NCI-H1436 treated with DMSO at 0.1 percent for 48 hours (cell line): Measurements from ENCODE around the gene NAXE.
"Not testable (repeated sequence)": the region's sequence is repeated elsewhere in the genome, so short reads cannot be mapped to it uniquely, and the experiment has no call there.

Experiments used
- DNase-seq: peaks from one replicate; lab custom pipeline; 2025; lab: John Stamatoyannopoulos, UW

Gene NAXE

GRCh38 chr1:156571261-156571852 is 20.2 kb upstream of the NAXE start:
- no peak for DNase-seq

GRCh38 chr1:156571919-156572662 is 19.5 kb upstream of the NAXE start, which contains the start of gene IQGAP3:
Gene IQGAP3, minus strand, starts transcription at chr1:156572565. Its CDS starts 36 bp downstream, at chr1:156572529.
- DNase-seq: no peak

GRCh38 chr1:156572663-156573018 is 18.9 kb upstream of the NAXE start:
- DNase-seq: no peak

DNA sequence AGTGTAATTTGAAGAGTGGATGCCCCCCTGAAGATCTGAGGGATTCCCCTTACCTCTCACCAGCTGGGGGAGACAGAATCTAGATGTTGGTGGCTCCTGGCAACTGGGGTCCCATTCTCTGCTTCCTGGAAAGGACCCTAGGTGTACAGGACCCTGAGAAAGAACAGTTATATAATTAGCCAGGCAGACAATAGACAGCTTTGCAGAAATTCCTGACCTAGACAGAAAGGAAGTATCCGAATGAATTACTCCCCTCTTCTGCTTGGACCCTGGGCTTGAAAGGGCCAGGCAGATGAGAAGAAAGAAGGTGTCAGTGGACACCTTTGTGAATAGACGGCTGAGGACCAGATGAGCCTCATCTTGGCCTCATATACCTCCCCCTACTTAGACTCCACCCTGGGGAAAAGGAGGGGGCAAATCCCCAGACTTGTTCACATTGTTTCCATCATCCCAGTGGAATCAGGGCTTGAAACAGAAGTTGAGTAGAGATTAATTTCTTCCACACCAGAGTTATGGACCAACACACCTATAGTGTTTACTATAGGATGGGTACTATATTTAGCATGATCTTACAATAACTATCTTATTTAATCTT is 17.4 kb upstream of the NAXE start:
- no peak for DNase-seq

- DNase-seq: peak; percentile 36
These were observed 14.0 kb upstream of the NAXE start for GRCh38 chr1:156577550-156577949.

DNA sequence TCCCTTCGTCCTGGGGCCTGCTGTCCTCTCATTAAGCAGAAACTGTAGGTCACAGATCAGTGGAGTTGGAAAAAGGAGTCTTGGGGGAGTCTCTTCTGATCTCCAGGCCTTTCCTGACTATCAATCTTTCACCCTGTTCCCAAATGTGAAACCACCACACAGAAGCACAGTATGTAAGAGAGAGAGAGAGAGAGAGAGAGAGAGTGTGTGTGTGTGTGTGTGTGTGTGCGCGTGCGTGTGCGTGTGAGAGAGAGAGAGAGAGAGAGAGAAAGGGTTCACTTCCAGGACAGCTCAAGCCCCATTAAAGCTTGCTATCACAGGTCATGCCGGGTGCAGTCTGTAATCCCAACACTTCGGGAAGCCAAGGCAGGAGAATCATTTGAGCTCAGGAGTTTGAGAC is 13.5 kb upstream of the NAXE start:
- DNase-seq: no peak

DNA sequence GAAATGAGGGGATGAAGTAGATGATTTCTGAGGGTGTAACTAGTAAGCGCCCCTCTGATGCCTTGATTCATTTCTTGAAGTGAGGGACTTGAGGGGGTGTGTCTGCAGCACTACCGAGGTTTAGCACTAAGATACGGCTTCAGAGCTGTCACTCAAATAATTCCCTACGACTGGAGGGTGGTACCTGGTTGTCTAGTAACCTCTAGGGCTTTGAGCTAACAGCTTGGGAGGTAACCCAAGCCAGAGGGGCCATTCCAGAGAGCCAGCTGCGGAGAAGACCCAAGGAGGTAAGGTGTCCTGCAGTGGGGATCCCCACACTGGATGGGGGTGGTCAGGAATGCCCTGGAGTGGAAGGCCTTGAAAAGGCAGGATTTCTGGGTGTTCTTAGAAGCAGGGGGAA is 12.1 kb upstream of the NAXE start, which contains the start of gene TTC24:
Gene TTC24 (plus strand): TSS at position 252 of the 400 bp plus-strand sequence. CDS start 1,642 bp downstream, outside the sequence.
- peak; percentile 35 for DNase-seq

- no peak for DNase-seq
These were observed 9.8 kb upstream of the NAXE start for GRCh38 chr1:156581661-156582387.

- DNase-seq: no peak
These were observed 9.1 kb upstream of the NAXE start for GRCh38 chr1:156582388-156583017.

GRCh38 chr1:156583821-156584622 is 7.6 kb upstream of the NAXE start:
- DNase-seq: peak; percentile 45

DNA sequence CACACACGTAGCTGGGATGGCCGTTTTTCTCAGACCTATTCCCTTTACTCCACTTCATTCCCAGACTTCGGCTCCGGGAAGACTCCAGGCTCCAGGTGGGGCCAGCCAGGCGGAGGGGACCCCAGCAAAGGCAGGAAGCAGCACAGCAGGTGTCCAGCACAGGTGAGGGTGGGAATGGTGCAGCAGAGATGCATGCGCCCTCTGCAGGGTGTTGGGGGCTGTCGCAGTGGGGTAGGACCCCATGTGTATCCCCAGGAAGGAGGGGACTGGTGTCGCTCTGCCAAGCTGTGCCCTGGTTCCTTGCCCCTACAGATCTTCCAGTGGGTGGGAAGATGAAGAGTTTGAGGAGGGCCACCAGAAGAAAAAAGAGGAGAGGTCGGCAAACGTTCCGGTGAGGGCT is 6.8 kb upstream of the NAXE start:
- no peak for DNase-seq

DNA sequence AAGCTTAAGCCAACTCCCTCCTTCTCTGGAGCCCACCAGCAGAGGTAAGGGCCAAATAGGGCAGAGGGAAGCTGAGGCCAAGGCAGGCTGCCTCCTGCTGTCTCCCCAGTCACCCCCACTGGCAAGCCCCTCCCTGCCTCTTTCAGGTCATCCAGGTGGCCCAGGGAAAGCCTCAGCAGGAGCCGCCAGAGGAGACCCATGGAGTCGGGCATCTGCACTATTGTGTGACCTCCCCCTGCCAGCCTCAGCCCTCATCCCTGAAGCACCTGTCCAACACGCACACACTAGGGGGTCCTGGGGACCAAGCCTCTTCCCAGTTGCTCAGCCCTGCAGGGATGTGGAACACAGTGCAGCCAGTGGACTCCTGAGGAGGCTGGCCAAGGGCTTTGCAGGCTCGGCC is 5.3 kb upstream of the NAXE start:
- no peak for DNase-seq

DNA sequence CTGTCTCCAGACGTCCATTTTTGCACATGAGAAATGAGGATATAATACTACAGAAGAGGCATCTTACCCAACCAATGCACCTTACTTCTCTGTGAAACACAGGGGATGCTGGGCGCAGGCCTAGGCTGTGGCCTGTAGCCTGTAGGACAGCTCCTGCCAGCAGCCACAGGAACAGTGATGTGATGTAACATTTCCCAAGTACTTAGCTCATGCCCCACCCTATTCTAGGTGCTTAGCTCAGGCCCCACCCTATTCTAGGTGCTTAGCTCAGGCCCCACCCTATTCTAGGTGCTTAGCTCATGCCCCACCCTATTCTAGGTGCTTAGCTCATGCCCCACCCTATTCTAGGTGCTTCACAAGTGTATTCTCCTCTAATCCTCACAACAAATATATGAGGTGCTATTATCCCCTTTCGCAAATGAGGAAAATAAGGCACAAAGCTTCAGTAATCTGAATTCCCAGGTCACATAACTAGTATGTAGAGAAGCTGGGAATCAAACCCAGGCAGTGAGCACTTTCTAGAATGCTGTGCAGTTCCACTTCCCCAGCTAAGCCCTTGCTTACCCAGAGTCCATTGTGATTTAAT is 4.6 kb upstream of the NAXE start:
- DNase-seq: no peak

DNA sequence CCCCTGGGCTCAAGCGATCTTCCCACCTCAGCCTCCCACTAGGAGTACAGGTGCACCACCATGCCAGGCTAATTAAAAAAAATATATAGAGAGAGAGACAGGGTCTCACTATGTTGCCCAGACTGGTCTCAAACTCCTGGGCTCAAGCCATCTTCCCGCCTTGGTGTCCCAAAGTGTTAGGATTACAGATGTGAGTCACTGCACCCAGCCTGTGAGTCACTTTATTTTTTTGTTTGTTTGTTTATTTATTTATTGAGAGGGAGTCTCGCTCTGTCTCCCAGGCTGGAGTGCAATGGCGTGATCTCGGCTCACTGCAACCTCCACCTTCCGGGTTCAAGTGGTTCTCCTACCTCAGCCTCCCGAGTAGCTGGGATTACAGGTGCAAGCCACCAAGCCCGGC is 3.6 kb upstream of the NAXE start:
- DNase-seq: not testable (repeated sequence)

GRCh38 chr1:156589546-156589945 is 2.0 kb upstream of the NAXE start:
- DNase-seq: no peak

DNA sequence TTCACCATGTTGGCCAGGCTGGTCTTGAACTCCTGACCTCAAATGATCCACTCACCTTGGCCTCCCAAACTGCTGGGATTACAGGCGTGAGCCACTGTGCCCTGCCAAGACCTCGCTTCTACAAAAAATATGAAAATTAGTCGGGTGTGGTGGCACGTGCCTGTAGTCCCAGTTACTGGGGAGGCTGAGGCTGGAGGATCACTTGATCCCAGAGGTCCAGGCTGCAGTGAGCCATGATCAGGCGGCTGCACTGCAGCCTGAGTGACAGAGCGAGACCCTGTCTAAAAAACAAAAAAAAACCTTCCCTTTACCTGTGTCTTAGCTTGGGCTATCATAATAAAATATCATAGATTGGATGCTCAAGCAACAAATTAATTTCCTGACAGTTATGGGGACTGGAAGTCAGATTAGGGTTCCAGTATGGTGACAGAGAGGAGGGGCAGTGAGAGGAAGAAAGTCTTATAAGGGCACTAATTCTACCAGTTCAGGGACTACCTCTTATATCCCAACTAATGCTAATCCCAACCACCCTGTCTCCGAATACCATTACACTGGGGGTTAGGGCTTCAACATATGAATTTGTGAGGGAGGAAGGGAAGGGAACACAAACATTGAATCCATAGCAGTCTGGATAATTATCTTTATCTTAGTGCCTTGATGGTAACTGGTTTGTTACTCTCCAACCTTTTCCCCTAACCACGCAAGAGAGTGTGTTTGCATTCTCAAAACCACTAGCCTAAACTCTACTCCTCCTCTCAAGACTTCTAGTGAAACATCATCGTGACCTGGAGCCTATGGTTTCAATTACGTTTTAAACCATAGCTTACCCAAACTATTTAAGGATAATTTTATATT is 1.0 kb upstream of the NAXE start:
- no peak for DNase-seq

DNA sequence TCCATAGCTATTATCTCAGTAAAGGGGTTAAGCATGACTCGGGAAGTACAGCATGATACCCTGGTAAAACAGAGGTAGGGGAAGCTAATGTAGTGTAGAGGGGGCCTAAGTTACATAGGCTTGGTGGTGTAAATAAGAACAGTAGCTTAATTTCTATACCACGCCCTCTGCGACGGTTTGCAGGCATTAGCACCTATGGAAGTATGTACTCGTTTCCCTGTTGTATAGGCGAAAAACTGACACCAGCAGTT is 470 bp upstream of the NAXE start:
- no peak for DNase-seq

DNA sequence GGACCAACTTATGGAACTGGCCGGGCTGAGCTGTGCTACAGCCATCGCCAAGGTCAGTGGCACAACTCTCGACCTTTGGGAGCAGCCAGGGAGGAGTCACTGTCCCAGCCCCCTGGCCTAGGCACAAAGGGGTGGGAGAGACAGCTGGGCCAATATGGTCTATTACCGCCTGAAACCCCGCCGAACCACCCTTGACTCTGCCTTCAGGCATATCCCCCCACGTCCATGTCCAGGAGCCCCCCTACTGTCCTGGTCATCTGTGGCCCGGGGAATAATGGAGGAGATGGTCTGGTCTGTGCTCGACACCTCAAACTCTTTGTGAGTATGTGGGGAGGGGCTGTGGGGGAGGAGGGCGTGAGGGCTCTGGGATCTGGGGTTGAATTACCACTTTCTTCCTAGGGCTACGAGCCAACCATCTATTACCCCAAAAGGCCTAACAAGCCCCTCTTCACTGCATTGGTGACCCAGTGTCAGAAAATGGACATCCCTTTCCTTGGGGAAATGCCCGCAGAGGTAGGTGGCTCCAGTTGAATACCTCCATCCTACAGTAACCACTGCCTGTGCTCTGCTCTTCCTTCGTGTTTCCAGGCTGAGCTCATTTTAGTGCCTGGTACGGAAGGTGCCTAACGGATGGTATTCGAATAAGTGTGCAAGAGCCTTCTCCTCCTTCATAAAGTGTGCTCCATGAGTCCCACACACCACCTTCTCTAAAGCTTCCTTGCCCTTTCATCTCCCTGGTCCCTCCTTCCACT is 758 bp downstream of the NAXE start:
- no peak for DNase-seq

DNA sequence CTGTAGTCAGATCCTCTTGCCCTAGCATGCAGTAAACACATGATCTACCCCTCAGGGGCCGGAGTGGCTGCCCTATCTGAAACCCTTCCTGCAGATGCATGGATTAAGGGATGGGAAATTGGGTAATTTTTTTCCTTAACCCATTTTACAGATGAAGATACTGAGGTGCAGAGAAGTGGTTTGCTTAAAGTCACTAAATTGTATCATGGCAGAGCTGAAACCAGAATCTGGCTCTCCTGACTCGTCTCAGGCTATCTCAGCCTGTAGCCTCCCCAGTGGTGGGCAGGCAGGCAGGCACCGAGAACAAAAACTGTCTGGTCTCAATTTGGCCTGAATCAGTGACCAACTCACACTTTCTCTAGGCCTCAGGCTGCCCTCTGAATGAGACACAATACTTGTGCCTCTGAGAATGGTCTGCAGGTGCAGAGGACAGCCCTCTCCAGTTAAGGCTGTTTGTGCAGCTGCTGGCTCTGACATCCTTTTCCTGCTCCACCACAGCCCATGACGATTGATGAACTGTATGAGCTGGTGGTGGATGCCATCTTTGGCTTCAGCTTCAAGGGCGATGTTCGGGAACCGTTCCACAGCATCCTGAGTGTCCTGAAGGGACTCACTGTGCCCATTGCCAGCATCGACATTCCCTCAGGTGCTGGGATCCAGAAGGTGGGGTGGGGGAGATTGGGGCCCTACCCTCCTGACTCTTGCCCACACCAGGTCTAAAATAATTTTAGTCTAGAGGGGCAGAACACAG is 1.5 kb downstream of the NAXE start:
- no peak for DNase-seq
